NB4 (cell line): Measurements from ENCODE around the gene CAVIN4.

ENCODE experiments used
- POLR2A ChIP-seq: IDR thresholded peaks from 2 replicates; pipeline ENCODE4 v1.6.1; 2011; ENCODE audit warnings: mild to moderate bottlenecking; ENCODE audit not compliant: insufficient read length; ENCODE audit errors: extremely low read depth
- TF ChIP-seq, protein P1 (sequence below): IDR thresholded peaks from 2 replicates; pipeline ENCODE4 v1.6.1; 2011; ENCODE audit warnings: low read depth, low read length
- TF ChIP-seq, protein P2 (sequence below): IDR thresholded peaks from one replicate; pipeline ENCODE4 v1.5.1; 2012; ENCODE audit warnings: low read depth, low read length

DNA sequence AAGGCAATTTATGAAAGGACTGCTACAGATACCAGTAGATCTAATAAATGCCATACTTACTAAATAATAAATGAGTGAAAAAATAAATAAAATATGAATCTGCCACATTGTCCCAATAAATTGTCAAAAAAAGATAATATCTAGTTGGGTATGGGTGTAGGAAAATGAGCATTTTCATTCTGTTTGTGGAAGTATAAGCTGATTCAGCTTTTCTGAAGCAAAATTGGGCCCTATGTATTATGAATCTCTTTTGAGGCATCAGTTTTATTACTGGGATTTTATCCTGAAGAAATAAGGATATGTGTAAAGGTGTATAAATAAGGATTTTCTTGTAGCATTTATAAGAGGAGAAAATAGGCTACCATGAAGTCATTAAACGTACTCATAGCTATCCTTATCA is 46.1 kb downstream of the CAVIN4 start:
- TF ChIP-seq, protein P1, sequence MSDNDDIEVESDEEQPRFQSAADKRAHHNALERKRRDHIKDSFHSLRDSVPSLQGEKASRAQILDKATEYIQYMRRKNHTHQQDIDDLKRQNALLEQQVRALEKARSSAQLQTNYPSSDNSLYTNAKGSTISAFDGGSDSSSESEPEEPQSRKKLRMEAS: no peak
- TF ChIP-seq POLR2A: no peak
- TF ChIP-seq, protein P2, sequence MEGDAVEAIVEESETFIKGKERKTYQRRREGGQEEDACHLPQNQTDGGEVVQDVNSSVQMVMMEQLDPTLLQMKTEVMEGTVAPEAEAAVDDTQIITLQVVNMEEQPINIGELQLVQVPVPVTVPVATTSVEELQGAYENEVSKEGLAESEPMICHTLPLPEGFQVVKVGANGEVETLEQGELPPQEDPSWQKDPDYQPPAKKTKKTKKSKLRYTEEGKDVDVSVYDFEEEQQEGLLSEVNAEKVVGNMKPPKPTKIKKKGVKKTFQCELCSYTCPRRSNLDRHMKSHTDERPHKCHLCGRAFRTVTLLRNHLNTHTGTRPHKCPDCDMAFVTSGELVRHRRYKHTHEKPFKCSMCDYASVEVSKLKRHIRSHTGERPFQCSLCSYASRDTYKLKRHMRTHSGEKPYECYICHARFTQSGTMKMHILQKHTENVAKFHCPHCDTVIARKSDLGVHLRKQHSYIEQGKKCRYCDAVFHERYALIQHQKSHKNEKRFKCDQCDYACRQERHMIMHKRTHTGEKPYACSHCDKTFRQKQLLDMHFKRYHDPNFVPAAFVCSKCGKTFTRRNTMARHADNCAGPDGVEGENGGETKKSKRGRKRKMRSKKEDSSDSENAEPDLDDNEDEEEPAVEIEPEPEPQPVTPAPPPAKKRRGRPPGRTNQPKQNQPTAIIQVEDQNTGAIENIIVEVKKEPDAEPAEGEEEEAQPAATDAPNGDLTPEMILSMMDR: no peak
